Immature natural killer cell (primary cell): Measurements from ENCODE around the gene RBP3. TPM values are rescaled to one million over a fixed set of nuclear protein-coding genes. Genes with fewer than 3 reads are reported as not detected.

Source experiments
- DNase-seq, 3 donors: peaks; one replicate each; pipeline ENCODE4 v3.0.0; 2022; ENCODE audit warnings: mixed read lengths in 1 of 3
- H3K27ac Mint-ChIP-seq, 6 donors: one replicate each; pipeline ENCODE4 v1.8.0; 2020; ENCODE audit warnings: mixed read lengths in 6 of 6, mild to moderate bottlenecking in 5 of 6, inconsistent platforms in 4 of 6, moderate library complexity in 3 of 6
- H3K27me3 Mint-ChIP-seq, 3 donors: one replicate each; pipeline ENCODE4 v1.8.0; 2020 to 2021; ENCODE audit warnings: low read depth in 3 of 3, mild to moderate bottlenecking in 3 of 3, mixed read lengths in 3 of 3, moderate library complexity in 3 of 3, inconsistent platforms in 1 of 3
- H3K36me3 Mint-ChIP-seq, 3 donors: one replicate each; pipeline ENCODE4 v1.8.0; 2020; ENCODE audit warnings: mixed read lengths in 3 of 3, inconsistent platforms in 2 of 3, mild to moderate bottlenecking in 2 of 3
- H3K4me1 Mint-ChIP-seq, 2 donors: one replicate each; pipeline ENCODE4 v1.8.0; 2020; ENCODE audit warnings: inconsistent platforms in 2 of 2, mild to moderate bottlenecking in 2 of 2, mixed read lengths in 2 of 2, moderate library complexity in 1 of 2
- H3K4me3 Mint-ChIP-seq, 5 donors: one replicate each; pipeline ENCODE4 v1.8.0; 2020; ENCODE audit warnings: mild to moderate bottlenecking in 5 of 5, mixed read lengths in 5 of 5, inconsistent platforms in 3 of 5, moderate library complexity in 3 of 5
- H3K9me3 Mint-ChIP-seq, 6 donors: one replicate each; pipeline ENCODE4 v1.8.0; 2020; ENCODE audit warnings: mild to moderate bottlenecking in 6 of 6, mixed read lengths in 6 of 6, inconsistent platforms in 4 of 6, moderate library complexity in 3 of 6
- polyA plus RNA-seq, 3 donors: library from polyadenylated mRNA; unstranded; fragments of 300-500 nt; fragmentation: Illumina TruSeq; gene quantifications; one replicate each; pipeline ENCODE4 v1.2.3, GENCODE V29; 2021

RBP3 gene
- polyA plus RNA-seq, 3 donors from 2014 or later = not detected

GRCh38 chr10:47311193-47311931, 36.8 kb upstream of the RBP3 start:
- DNase-seq = no peak
- H3K4me1 Mint-ChIP-seq = no peaks in the 10 kb centered on the region
- H3K27me3 Mint-ChIP-seq = peaks cover 0 to 4% (median 0%) of the 10 kb centered on the region in 3 donors
- no peak overlapping the region for H3K4me3 Mint-ChIP-seq
- H3K36me3 Mint-ChIP-seq = no peaks in the 10 kb centered on the region
- H3K27ac Mint-ChIP-seq = no peak overlapping the region
- no peaks in the 10 kb centered on the region for H3K9me3 Mint-ChIP-seq

- H3K27me3 Mint-ChIP-seq = peaks cover 0 to 4% (median 0%) of the 10 kb centered on the region in 3 donors
Observed at GRCh38 chr10:47311932-47312662, 36.1 kb upstream of the RBP3 start.

DNA sequence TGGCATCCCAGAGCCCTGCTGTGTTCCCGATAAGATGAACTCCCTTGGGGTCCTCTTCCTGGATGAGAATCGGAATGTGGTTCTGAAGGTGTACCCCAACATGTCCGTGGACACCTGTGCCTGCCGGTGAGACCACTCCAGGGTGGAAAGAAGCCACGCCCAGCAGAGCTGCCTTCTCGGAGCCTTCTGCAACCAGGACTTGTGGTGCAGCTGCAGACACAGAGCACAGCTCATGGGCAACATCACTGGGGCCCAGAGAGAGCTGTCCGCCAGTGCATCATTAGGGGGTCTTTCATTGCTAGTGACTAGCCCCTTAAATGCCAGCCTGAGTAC, 35.5 kb upstream of the RBP3 start:
- no peak overlapping the region for H3K27ac Mint-ChIP-seq
- no peak for DNase-seq
- no peaks in the 10 kb centered on the region for H3K4me1 Mint-ChIP-seq
- H3K9me3 Mint-ChIP-seq = no peaks in the 10 kb centered on the region
- no peaks in the 10 kb centered on the region for H3K36me3 Mint-ChIP-seq
- peaks cover 0 to 6% (median 0%) of the 10 kb centered on the region in 3 donors for H3K27me3 Mint-ChIP-seq
- no peak overlapping the region for H3K4me3 Mint-ChIP-seq

More at GRCh38 chr10:47311932-47312662, 36.1 kb upstream of the RBP3 start:
- Mint-ChIP-seq H3K4me3 (no peak overlapping the region), H3K36me3 (no peaks in the 10 kb centered on the region), H3K9me3 (no peaks in the 10 kb centered on the region), H3K4me1 (no peaks in the 10 kb centered on the region), H3K27ac (no peak overlapping the region)
- DNase-seq = peak; percentile 15 to 27 (median 22)

GRCh38 chr10:47314416-47314970, 33.7 kb upstream of the RBP3 start:
- peaks cover 0 to 6% (median 0%) of the 10 kb centered on the region in 3 donors for H3K27me3 Mint-ChIP-seq
- H3K4me3 Mint-ChIP-seq = no peak overlapping the region
- H3K4me1 Mint-ChIP-seq = no peaks in the 10 kb centered on the region
- H3K9me3 Mint-ChIP-seq = no peaks in the 10 kb centered on the region
- DNase-seq = no peak
- H3K36me3 Mint-ChIP-seq = no peaks in the 10 kb centered on the region
- H3K27ac Mint-ChIP-seq = no peak overlapping the region

DNA sequence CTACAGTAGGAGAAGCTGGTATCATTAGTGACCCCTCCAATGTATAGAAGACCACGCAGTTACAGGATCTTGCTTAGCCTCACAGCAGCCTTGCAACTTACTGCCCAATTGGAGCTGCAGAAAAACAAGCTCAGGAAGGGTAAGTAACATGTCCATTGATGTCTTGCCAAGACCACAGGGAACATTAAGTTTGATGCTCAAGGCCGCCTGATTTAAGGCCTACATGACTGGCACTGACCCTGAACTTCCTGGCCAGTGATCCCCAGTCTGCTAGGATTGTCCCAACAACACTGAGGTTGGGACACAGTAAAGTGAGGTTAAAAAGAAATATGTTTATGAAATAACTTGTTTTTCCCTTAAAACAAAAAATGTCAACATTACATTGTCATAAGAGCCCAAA, 32.7 kb upstream of the RBP3 start:
- Mint-ChIP-seq H3K4me3 (no peak overlapping the region), H3K4me1 (no peaks in the 10 kb centered on the region), H3K27ac (no peak overlapping the region), H3K36me3 (no peaks in the 10 kb centered on the region), H3K27me3 (peaks cover 0 to 6% (median 0%) of the 10 kb centered on the region in 3 donors), H3K9me3 (no peaks in the 10 kb centered on the region)
- no peak for DNase-seq

- Mint-ChIP-seq H3K4me3 (no peak overlapping the region), H3K36me3 (no peaks in the 10 kb centered on the region), H3K4me1 (no peaks in the 10 kb centered on the region), H3K9me3 (no peaks in the 10 kb centered on the region), H3K27ac (no peak overlapping the region), H3K27me3 (peaks cover 0 to 8% (median 0%) of the 10 kb centered on the region in 3 donors)
- no peak for DNase-seq
Observed at GRCh38 chr10:47316131-47316530, 32.0 kb upstream of the RBP3 start.

DNA sequence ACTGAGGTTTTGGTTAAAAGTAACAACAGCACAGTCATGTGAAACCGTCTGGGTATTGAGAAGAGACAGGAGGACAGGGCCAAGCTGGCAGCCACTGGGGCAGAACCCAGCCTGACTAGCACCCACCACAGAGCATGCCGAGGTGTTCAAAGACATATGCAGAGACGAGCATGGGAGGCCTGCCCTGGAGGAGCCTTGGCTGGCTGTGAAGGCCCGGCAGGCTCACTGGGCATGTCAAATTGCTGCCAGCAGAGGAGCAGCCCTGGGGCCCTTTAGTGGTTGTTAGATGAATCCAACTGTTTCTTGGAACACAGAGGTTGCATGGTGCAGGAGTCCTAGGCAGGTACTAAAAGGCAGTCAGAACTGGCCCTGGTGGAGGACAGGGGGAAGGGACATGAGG, 30.9 kb upstream of the RBP3 start:
- peaks cover 0 to 8% (median 0%) of the 10 kb centered on the region in 3 donors for H3K27me3 Mint-ChIP-seq
- no peaks in the 10 kb centered on the region for H3K4me1 Mint-ChIP-seq
- no peak overlapping the region for H3K4me3 Mint-ChIP-seq
- no peaks in the 10 kb centered on the region for H3K9me3 Mint-ChIP-seq
- no peak overlapping the region for H3K27ac Mint-ChIP-seq
- DNase-seq = no peak
- no peaks in the 10 kb centered on the region for H3K36me3 Mint-ChIP-seq

DNA sequence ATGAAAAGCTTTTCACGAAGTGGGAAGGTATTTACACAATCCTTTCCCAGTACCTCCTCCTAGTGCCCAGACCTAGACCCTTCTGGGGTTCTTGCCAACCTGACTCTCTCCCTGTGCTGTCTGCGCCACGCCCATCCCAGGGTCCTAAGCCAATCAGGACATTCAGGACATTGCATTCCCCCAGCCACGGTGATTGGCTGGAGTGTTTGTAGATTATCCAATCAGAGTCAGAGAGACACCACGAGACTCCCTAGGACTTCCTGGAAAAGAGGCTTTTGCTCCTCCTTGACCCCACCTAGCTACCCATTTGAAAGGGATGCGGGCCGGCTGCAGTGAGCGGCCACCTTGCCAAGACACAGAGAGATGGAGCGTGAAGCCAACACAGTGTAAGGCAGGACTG, 29.5 kb upstream of the RBP3 start:
- Mint-ChIP-seq H3K27ac (no peak overlapping the region), H3K4me3 (no peak overlapping the region), H3K27me3 (peaks cover 0 to 6% (median 0%) of the 10 kb centered on the region in 3 donors), H3K36me3 (no peaks in the 10 kb centered on the region), H3K4me1 (no peaks in the 10 kb centered on the region), H3K9me3 (no peaks in the 10 kb centered on the region)
- DNase-seq = no peak

- no peak overlapping the region for H3K4me3 Mint-ChIP-seq
- no peak overlapping the region for H3K27ac Mint-ChIP-seq
- H3K9me3 Mint-ChIP-seq = no peaks in the 10 kb centered on the region
- H3K27me3 Mint-ChIP-seq = peaks cover 0 to 5% (median 0%) of the 10 kb centered on the region in 3 donors
- no peaks in the 10 kb centered on the region for H3K4me1 Mint-ChIP-seq
- DNase-seq = no peak
- H3K36me3 Mint-ChIP-seq = no peaks in the 10 kb centered on the region
Observed at GRCh38 chr10:47319784-47320183, 28.4 kb upstream of the RBP3 start.

DNA sequence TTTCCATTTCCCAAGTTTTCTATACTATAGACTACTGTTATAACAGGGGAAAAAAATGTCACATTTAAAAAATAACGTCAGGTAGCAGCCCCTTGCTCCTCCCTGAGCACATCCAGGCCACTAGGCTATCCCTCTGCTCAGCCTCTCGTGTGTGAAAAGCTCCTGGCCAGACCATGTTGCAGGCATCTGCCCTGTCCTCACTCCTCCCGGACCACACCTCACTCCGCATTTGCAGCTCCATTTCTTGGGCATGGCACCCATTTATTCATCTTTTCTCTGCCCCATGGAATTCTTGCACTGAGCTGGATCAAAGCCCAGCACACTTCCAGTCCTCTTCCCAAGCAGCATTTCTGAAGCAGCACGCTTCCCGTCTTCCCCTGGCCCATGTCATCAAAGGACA, 27.4 kb upstream of the RBP3 start:
- no peak for DNase-seq
- no peak overlapping the region for H3K4me3 Mint-ChIP-seq
- peaks cover 0 to 5% (median 3%) of the 10 kb centered on the region in 3 donors for H3K27me3 Mint-ChIP-seq
- H3K4me1 Mint-ChIP-seq = no peaks in the 10 kb centered on the region
- no peaks in the 10 kb centered on the region for H3K36me3 Mint-ChIP-seq
- no peaks in the 10 kb centered on the region for H3K9me3 Mint-ChIP-seq
- H3K27ac Mint-ChIP-seq = no peak overlapping the region

GRCh38 chr10:47321521-47322195, 26.5 kb upstream of the RBP3 start:
- no peak overlapping the region for H3K27ac Mint-ChIP-seq
- H3K9me3 Mint-ChIP-seq = no peaks in the 10 kb centered on the region
- H3K27me3 Mint-ChIP-seq = peaks cover 2 to 5% (median 3%) of the 10 kb centered on the region in 3 donors
- no peaks in the 10 kb centered on the region for H3K4me1 Mint-ChIP-seq
- H3K36me3 Mint-ChIP-seq = no peaks in the 10 kb centered on the region
- no peak overlapping the region for H3K4me3 Mint-ChIP-seq
- DNase-seq = no peak

GRCh38 chr10:47322300-47323061, 25.7 kb upstream of the RBP3 start, which contains the start of gene GDF2:
TSS of gene GDF2 (plus strand) at chr10:47322454. CDS start at chr10:47322669, 215 bp downstream.
- DNase-seq = no peak
- H3K27ac Mint-ChIP-seq = no peak within 1 kb of the TSS
- no peaks in the 10 kb centered on the region for H3K36me3 Mint-ChIP-seq
- peaks cover 2 to 3% (median 3%) of the 10 kb centered on the region in 3 donors for H3K27me3 Mint-ChIP-seq
- H3K9me3 Mint-ChIP-seq = no peaks in the 10 kb centered on the region
- H3K4me3 Mint-ChIP-seq = no peak within 1 kb of the TSS
- no peaks in the 10 kb centered on the region for H3K4me1 Mint-ChIP-seq

- Mint-ChIP-seq H3K4me3 (no peak overlapping the region), H3K27me3 (peaks cover 2 to 3% (median 3%) of the 10 kb centered on the region in 3 donors), H3K27ac (no peak overlapping the region), H3K36me3 (no peaks in the 10 kb centered on the region), H3K4me1 (no peaks in the 10 kb centered on the region), H3K9me3 (no peaks in the 10 kb centered on the region)
- no peak for DNase-seq
Observed at GRCh38 chr10:47323087-47323486, 25.1 kb upstream of the RBP3 start.
